ENCODE data around the gene ELMO1. TPM values are rescaled to one million over a fixed set of nuclear protein-coding genes. Genes with fewer than 3 reads are reported as not detected.
"Not testable (repeated sequence)": the region's sequence is repeated elsewhere in the genome, so short reads cannot be mapped to it uniquely, and the experiment has no call there.

ELMO1 gene
- total RNA-seq, 1 donor from 2014 or later: 0.69 TPM

GRCh38 chr7:37141742-37142141, 306.9 kb downstream of the ELMO1 start:
- H3K4me3 ChIP-seq (ENCODE audit: low read depth, low read length): no peak overlapping the region
- peak; percentile 25 for TF ChIP-seq CTCF (conservative IDR thresholded peaks at IDR 0.05; ENCODE audit: low read depth, low read length)
- no peak for DNase-seq (ENCODE audit: low read depth)

- H3K4me3 ChIP-seq (ENCODE audit: low read depth, low read length); DNase-seq (ENCODE audit: low read depth): not testable (repeated sequence)
Observed at GRCh38 chr7:37133902-37134301, 314.8 kb downstream of the ELMO1 start.

GRCh38 chr7:37131855-37132254, 316.8 kb downstream of the ELMO1 start:
- DNase-seq (ENCODE audit: low read depth): no peak
- TF ChIP-seq CTCF (conservative IDR thresholded peaks at IDR 0.05; ENCODE audit: low read depth, low read length): no peak
- no peak overlapping the region for H3K4me3 ChIP-seq (ENCODE audit: low read depth, low read length)

GRCh38 chr7:37129035-37129425, 319.6 kb downstream of the ELMO1 start:
- no peak overlapping the region for H3K4me3 ChIP-seq (ENCODE audit: low read depth, low read length)
- TF ChIP-seq CTCF (conservative IDR thresholded peaks at IDR 0.05; ENCODE audit: low read depth, low read length): no peak
- DNase-seq (ENCODE audit: low read depth): no peak

- no peak for DNase-seq (ENCODE audit: low read depth)
- H3K4me3 ChIP-seq (ENCODE audit: low read depth, low read length): no peak overlapping the region
- no peak for TF ChIP-seq CTCF (conservative IDR thresholded peaks at IDR 0.05; ENCODE audit: low read depth, low read length)
Observed at GRCh38 chr7:37128327-37129034, 320.2 kb downstream of the ELMO1 start.

- H3K4me3 ChIP-seq (ENCODE audit: low read depth, low read length): no peak overlapping the region
- TF ChIP-seq CTCF (conservative IDR thresholded peaks at IDR 0.05; ENCODE audit: low read depth, low read length): no peak
- no peak for DNase-seq (ENCODE audit: low read depth)
Observed at GRCh38 chr7:37119296-37119860, 329.3 kb downstream of the ELMO1 start.

GRCh38 chr7:37118004-37118403, 330.7 kb downstream of the ELMO1 start:
- no peak overlapping the region for H3K4me3 ChIP-seq (ENCODE audit: low read depth, low read length)
- no peak for DNase-seq (ENCODE audit: low read depth)
- TF ChIP-seq CTCF (conservative IDR thresholded peaks at IDR 0.05; ENCODE audit: low read depth, low read length): no peak

All from epithelial cell of proximal tubule (primary cell).